ENCODE measurements around the gene SNAP25.

- TF ChIP-seq POLR2A (IDR thresholded peaks at IDR 0.05) (no peak), POLR2AphosphoS5 (IDR thresholded peaks at IDR 0.05) (no peak), CTCF (IDR thresholded peaks at IDR 0.05) (no peak), EP300 (IDR thresholded peaks at IDR 0.05) (no peak)
These were observed 50.0 kb downstream of the SNAP25 start for GRCh38 chr20:10268636-10269035.

Measured in sigmoid colon (tissue), 4 donors.